Left colon (tissue), 2 donors: ENCODE results near the gene KLB. TPM values are rescaled to one million over a fixed set of nuclear protein-coding genes. Genes with fewer than 3 reads are reported as not detected.
"Not testable (repeated sequence)": the region's sequence is repeated elsewhere in the genome, so short reads cannot be mapped to it uniquely, and the experiment has no call there.

Source experiments
- ATAC-seq: fragments of 200-7000 bp; cut with Tn5 transposase; one replicate; pipeline ENCODE4 v1.9.1; 2020; ENCODE audit warnings: mild to moderate bottlenecking, moderate library complexity
- DNase-seq, 2 donors: peaks; one replicate each; pipeline ENCODE4 v3.0.0-alpha.2; 2020
- intact Hi-C, 2 donors: fragments of 100-400 bp; cut with DNase I in 1 of 2; cut with micrococcal nuclease in 1 of 2; formaldehyde crosslinking; loops; one replicate each; pipeline versions ENCODE4 v1.11.2 to v1.14.0; 2022; cut with DNase I, micrococcal nuclease
- long read RNA-seq: library from polyadenylated mRNA; unstranded; transcript quantifications from one replicate; pipeline ENCODE4 v2.0.0, GENCODE V29; 2021
- total RNA-seq, 2 donors: library from RNA; stranded (reverse); fragmentation: NEBNext Ultra II Directional; extraction: Animal tissue kit (Norgen Biotek cat#: 25700); gene quantifications; one replicate each; pipeline ENCODE4 v1.2.1, GENCODE V29; 2021
- donor health status: DM: no; HTN: no; CAD: no.
- donor health status: DM: yes; HTN: yes; CAD: no.

Gene KLB
- 1 to 10 TPM in 1 of 2 donors, under 1 TPM in 1; 0.64 to 2.3 TPM for total RNA-seq
- long read RNA-seq, partial matches to known transcripts = 4 of 6 reads
- long read RNA-seq, other reads (novel, unspliced or antisense) = 2 of 6 reads

GRCh38 chr4:39406763-39407583 is at the start of gene KLB:
Gene KLB, plus strand, starts transcription at chr4:39406930. Its CDS starts 20 bp downstream, at chr4:39406950.
- ATAC-seq = peak; percentile 100

GRCh38 chr4:39357002-39357401 is 49.7 kb upstream of the KLB start:
- ATAC-seq = no peak
- intact Hi-C loops = no loop called here

More at GRCh38 chr4:39406763-39407583, at the start of gene KLB:
- intact Hi-C loops = no loop called here
- DNase-seq = peak; percentile 42 to 49

GRCh38 chr4:39360611-39361010 is 46.1 kb upstream of the KLB start:
- intact Hi-C loops, DNase-seq, ATAC-seq: not testable (repeated sequence)

More at GRCh38 chr4:39357002-39357401, 49.7 kb upstream of the KLB start:
- DNase-seq = no peak

GRCh38 chr4:39362827-39363226 is 43.9 kb upstream of the KLB start:
- DNase-seq = no peak
- no peak for ATAC-seq
- intact Hi-C loops = no loop called here

- no peak for DNase-seq
- ATAC-seq = no peak
- intact Hi-C loops = no loop called here
These were observed 42.8 kb upstream of the KLB start for GRCh38 chr4:39363773-39364393.

- DNase-seq = no peak
- ATAC-seq = no peak
- intact Hi-C loops = no loop called here
These were observed 41.4 kb upstream of the KLB start for GRCh38 chr4:39365360-39365759.

- DNase-seq (peak; percentile 91 to 99), ATAC-seq (peak; percentile 100)
- intact Hi-C loops = no loop called here
These were observed 40.6 kb upstream of the KLB start, which contains the start of gene RFC1 for GRCh38 chr4:39365830-39366771. Gene RFC1, minus strand, starts transcription at chr4:39366362. Its CDS starts 121 bp downstream, at chr4:39366241.

- intact Hi-C loops = no loop called here
- ATAC-seq (no peak), DNase-seq (no peak)
These were observed 39.6 kb upstream of the KLB start for GRCh38 chr4:39367166-39367565.

GRCh38 chr4:39369301-39369700 is 37.4 kb upstream of the KLB start:
- intact Hi-C loops = no loop called here
- no peak for DNase-seq
- no peak for ATAC-seq

GRCh38 chr4:39371209-39371608 is 35.5 kb upstream of the KLB start:
- ATAC-seq, intact Hi-C loops, DNase-seq: not testable (repeated sequence)

- DNase-seq (no peak), ATAC-seq (no peak)
- intact Hi-C loops = no loop called here
These were observed 31.3 kb upstream of the KLB start for GRCh38 chr4:39375478-39375877.

GRCh38 chr4:39383690-39384089 is 23.0 kb upstream of the KLB start:
- ATAC-seq (peak; percentile 42), DNase-seq (peak in 1 of 2 donors; percentile 18)
- intact Hi-C loops = no loop called here

GRCh38 chr4:39384563-39384962 is 22.2 kb upstream of the KLB start:
- ATAC-seq = no peak
- intact Hi-C loops = no loop called here
- no peak for DNase-seq

- DNase-seq (no peak), ATAC-seq (no peak)
- intact Hi-C loops = no loop called here
These were observed 16.1 kb upstream of the KLB start for GRCh38 chr4:39390603-39391002.

- intact Hi-C loops = no loop called here
- DNase-seq = no peak
- ATAC-seq = no peak
These were observed 12.0 kb upstream of the KLB start for GRCh38 chr4:39394706-39395105.

- DNase-seq, ATAC-seq, intact Hi-C loops: not testable (repeated sequence)
These were observed 5.1 kb upstream of the KLB start for GRCh38 chr4:39401640-39402039.

GRCh38 chr4:39407584-39407885 is 805 bp downstream of the KLB start:
- ATAC-seq = peak; percentile 13
- intact Hi-C loops = no loop called here
- no peak for DNase-seq

GRCh38 chr4:39410415-39410814 is 3.7 kb downstream of the KLB start:
- intact Hi-C loops = no loop called here
- no peak for ATAC-seq
- DNase-seq = no peak

GRCh38 chr4:39411561-39411960 is 4.8 kb downstream of the KLB start:
- ATAC-seq, intact Hi-C loops, DNase-seq: not testable (repeated sequence)
